ENCODE results near the gene PSG6.
"Not testable (repeated sequence)": the region's sequence is repeated elsewhere in the genome, so short reads cannot be mapped to it uniquely, and the experiment has no call there.

The PSG6 gene

DNA sequence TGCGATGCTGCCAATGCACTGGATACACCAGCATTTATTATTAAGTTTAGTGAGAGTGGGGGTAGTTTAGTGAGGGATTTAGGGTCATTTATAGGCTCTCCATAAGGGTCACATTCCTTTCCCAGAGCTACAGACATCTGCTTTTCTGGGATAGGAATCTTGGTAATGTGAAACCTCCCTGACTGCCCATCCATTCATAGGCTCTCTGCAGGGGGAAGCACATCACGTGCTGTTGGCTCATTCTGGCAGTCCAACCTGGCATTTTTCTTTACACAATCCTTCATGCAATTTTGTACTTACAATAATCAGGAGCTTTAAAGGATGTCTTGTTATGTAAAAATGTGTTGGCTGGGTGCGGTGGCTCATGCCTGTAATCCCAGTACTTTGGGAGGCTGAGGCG lies 17.1 kb downstream of the PSG6 start:
- not testable (repeated sequence) for DNase-seq

DNA sequence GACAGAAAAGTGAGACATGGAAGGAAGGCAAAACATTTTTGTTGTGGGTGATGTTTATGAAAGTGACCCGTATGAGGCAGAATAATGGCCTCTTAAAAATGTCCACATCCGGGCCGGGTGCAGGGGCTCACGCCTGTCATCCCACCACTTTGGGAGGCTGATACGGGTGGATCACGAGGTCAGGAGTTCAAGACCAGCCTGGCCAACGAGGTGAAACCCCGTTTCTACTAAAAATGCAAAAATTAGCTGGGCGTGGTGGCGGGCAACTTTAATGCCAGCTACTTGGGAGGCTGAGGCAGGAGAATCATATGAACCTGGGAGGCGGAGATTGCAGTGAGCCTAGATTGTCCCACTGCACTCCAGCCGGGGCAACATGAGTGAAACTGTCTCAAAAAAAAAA lies 18.0 kb downstream of the PSG6 start:
- not testable (repeated sequence) for DNase-seq

DNA sequence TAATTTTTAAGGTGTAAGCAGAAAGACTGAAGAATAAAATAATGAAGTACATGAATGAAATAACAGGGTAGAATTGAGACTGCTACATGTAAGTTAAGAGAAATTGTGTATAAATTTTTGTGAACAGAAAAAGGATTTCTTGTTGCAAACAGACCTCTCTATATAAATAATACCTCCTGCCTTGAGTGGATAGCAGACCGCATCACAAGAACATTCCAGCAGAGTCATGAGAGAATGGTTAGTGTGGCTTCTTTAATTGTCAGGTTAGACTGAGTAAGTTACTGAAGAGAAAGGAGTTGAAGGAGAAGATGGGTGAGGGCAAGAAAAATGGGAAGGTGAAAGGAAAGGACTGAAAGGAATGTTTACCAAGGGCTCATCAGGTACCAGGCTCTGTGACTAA lies 18.6 kb downstream of the PSG6 start:
- DNase-seq, result not testable (repeated sequence)

DNA sequence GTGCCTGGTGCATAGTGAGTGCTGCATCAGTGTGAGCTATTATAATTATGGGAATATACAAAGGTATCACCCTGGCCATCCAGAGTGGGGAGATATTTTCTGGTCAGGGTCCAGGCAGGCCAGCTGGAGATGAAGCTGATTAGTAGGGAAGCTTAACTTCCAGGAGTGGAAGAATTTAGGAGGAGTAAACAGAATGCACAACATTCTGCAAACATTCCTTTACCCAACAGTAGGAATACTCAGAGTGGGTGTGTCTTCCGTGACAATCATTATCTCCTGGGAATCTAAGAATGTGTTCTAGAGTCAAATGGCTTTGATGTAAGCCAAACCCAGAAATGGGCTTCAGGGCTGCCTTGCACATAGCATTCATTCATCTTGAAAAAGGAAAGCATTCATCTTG lies 19.0 kb downstream of the PSG6 start:
- DNase-seq, result not testable (repeated sequence)

DNA sequence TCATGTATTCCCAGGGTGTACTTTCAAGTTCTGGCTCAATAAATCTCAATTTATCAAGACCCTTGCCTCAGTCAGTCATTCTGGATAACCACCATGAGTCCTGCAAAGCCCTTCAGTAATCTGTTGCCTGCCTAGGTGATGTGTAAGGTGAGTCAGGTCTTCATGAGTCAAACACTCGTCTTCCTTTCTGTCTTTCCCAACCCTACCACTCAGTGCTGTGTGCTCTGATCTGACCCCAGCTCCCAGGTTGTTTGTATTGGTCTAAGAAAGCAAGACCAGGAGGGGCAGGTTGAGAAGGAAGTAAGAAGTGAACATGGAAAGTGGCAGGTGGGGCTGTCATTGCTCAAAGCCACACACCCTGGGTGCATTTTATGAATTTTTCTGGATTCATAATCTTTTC lies 20.0 kb downstream of the PSG6 start:
- not testable (repeated sequence) for DNase-seq

DNA sequence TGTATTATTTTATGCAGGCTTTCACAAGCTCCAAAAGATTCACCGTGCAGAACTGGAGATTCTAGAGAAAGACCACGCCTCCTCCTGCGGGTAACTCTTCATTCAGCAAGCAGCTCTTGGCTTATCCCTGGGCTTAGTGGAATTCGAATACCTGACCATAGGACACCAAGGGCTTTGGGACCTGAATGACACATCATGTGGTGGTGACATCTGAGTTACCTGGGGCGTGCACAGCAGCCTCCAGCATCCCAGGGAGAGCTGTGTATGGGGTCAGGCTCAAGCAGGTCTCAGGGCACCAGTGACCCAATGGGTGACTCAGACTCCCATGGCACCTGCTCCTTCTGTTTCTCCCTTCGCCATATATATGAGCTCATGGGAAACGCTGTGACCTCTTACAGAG lies 27.2 kb downstream of the PSG6 start:
- not testable (repeated sequence) for DNase-seq

DNA sequence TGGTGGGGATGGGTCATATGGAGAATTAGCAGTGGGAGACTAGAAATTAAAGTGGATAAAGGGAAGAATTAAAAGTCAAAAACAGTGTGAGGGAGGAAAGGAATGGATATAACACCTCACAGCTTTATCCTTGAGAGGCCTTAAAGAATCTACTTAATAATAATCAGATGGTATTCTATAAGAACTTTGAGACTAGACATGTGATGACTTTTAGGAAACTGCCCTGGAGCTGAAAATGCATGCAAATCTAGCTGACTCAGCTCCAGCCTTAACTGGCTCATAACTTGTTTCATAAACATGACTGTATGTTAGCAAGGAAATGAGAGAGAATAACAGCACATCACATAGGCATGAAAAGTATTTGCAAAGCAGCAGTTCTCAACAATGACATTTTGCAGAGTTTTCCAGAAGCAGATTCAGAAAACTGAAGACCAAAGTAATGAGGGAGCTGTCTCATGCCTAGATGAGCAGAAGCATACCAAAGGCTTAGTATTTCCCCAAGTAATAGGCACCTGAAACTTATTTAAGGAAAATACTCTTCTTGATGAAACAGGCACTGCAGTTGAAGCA lies 29.7 kb downstream of the PSG6 start:
- DNase-seq, result not testable (repeated sequence)

DNA sequence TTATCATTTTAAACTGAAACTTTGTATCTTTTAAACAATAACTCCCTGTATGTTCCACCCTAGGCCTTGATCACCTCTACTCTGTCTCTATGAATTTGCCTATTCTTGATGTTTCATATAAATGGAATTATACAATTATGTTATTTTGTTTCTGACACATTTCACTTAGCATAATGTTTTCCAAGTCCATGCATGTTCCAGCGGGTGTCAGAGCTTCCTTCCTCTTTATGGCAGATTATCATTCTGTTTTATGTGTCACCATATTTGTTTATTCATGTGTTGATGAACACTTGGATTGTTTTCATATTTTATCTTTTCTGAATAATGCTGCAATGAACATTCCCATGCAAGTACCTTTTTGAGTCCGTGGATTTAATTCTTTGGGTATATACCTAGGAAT lies 35.0 kb downstream of the PSG6 start:
- DNase-seq, result not testable (repeated sequence)

DNA sequence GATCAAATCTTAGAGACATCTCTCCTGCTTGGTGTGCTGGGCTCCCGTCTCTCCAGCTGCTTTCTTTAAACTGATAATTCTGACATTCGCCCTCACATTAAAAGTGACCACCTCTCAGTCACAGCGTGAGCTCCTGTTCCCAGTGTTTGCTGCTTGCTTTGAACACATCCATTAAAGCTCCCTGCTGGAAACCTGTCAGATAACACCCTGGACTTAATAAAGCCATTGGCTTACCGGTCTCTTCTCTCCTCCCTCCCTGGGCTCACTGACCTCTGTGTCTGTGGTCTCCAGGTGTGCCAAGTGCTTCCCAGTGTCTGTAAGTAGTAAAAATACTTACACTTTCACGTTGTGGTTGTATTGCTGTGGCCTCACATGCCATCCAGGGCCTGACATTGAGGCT lies 35.7 kb downstream of the PSG6 start:
- not testable (repeated sequence) for DNase-seq

DNA sequence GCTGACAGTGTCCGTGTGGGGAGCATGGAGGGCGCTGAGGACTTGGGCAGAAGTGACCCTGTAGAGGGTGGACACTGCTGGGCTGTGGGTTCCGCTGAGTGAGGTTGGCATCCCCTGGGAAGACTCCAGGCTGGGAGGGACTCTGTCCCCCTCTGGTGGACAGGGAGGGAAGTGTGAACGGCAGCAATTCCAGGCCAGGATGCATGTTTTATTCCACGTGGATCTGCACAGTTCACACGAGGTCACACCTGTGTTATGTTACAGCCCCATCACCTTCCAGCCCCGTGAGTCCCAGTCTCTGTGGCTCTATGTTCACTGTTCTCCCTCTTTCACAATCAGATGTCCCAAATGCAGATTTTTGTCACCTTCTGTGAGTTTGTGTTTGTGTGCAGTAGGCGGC lies 36.4 kb downstream of the PSG6 start:
- DNase-seq, result not testable (repeated sequence)

DNA sequence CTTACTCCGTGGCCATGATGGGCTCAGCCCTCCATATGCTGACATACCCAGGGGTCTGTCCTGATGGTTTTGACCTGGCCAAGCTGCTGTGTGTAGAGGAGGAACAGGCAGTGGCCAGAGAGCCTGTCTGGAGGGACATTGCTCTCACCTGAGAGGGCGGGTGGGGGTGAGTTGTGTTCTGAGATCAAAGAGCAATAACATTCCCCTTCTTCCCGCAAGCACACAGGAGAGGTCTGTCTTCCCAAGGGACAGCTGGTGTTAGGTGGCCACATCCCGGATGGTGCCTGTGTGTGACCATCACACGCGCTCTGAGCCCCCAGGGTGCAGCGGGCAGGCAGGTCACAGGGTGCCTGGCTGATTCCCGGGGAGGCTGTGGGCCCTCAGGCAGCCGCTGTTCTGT lies 37.1 kb downstream of the PSG6 start:
- not testable (repeated sequence) for DNase-seq

DNA sequence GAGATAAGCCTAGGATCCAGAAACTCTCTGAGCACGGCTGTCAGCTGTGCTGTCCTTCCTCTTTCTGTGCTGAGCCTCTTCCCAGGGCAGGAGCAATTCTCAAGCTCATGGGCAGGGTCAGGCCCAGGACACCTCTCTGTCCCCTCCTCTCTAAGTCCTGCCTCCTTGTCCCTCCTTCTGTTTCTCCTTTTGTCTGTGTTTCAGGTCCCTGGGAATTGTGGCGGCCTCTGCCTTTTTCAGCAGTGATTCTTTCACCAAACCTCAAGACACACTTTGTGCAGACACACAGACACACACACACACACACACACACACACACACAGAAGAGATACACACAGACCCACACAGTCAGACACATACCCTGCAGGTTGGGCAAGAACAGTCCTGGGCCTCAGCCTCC lies 38.1 kb downstream of the PSG6 start, which contains the start of gene PSG1:
PSG1 (minus strand) TSS at position 101 of the 400 bp plus-strand sequence. CDS start 132 bp downstream, outside the sequence.
- DNase-seq, result no peak

DNA sequence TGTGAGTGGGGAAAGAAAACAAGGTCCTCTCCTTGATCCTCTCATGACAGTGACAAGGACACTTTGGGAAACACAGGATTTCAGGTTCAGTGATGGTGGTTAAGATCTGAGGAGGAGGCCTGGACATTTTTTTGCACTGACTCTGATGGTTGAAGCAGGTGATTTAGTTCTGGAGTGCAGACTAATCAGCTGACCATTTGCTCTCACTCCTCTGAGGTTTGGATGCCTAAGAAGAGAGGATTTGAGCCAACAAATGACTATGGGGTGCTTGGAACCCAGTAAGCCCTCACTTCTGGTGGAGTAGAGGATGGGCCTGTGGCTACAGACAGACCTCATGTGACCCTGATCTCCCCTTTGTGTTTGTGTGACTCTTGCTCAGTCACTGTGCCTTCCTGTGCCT lies 41.1 kb downstream of the PSG6 start:
- DNase-seq, result not testable (repeated sequence)

DNA sequence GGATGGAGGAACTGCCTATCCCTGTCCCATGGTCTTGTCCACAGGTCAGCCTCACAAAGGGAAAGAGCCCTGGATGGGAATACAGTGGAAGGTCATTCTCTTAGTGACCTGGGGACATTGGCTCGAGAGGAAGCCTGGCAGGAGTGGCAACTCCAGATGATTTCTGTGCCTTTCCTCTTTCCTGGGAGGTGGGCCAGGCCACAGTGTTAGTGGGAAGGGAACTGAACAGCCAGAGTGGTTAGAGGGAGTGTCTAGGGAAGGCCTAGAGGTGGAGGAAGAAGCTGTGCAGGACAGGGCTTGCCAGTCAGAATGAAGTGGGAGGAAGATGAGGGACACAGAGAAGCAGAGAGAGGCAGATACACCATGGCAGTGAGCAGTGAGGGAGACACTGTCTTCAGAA lies 41.8 kb downstream of the PSG6 start:
- not testable (repeated sequence) for DNase-seq

DNA sequence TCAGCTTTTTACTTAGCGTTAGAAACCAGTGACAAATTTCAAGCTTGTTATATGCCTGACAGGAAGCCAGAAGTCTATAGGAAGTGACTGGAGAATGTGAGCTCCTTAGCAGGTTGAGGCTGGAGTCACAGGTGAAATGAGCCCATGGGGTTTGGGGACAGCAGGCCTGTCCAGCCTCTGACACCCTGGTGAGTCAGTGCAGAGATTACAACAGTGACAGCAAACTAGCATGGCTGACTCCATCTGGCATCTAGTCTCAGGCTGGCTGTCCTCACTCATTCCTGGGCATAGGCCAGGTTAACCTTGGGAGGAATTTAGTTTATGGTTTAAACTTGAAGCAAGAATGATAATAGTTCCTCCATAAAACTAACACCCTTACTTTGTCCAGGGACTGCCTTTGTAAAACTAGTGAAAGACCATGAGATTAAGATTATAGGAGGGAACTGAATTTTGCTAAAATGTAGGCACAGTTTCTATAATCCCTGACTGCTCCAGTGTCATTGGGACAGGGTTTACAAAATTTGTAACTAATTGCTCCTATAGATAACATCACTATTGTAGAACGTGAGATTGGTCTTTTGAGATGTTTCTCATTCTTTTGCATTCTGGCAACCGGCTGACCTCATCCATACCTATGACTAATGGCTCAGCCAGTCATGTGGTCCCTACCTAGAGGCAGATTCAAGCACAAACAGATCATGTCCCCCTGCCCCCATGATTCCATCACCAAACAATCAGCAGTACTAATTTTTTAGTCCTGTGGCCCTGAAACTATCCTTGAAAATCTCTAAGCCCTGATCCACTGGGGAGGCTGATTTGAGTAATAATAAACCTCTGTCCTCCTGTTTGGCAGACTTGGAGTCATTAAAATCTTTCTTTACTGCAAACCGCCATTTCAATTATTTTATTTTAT lies 42.5 kb downstream of the PSG6 start:
- not testable (repeated sequence) for DNase-seq

DNA sequence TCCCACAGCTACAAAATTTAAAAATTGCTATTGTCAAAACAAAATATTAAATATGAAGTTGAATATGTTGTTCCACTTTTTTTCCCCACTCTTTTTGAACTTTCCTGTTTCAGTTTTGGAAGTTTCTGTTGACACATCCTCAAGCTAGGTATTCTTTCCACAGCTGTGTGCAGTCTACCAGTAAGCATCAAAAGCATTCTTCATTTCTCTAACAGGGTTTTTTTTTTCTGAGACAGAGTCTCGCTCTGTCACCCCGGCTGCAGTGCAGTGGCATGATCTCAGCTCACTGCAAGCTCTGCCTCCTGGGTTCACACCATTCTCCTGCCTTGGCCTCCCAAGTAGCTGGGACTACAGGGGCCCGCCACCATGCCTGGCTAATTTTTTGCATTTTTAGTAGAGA lies 43.6 kb downstream of the PSG6 start:
- DNase-seq, result not testable (repeated sequence)

DNA sequence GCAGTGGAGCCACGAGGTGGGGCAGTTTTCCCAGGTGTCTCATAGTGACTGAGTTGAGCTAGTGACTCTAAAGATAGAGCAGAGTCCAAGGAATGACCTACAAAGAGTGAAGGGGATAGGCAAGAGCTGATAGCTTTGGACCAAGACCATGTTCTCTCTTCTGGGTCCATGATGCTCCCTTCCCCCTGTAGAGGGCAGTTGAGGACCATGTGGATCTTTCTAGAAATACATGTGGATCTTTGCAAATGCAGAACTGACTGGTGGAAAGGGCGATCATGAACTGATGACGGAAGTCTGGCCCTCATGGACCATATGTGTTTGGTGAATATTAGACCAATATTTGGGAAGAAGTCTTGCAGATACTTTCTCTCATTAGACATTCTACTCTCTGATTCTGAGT lies 45.1 kb downstream of the PSG6 start:
- no peak for DNase-seq

DNA sequence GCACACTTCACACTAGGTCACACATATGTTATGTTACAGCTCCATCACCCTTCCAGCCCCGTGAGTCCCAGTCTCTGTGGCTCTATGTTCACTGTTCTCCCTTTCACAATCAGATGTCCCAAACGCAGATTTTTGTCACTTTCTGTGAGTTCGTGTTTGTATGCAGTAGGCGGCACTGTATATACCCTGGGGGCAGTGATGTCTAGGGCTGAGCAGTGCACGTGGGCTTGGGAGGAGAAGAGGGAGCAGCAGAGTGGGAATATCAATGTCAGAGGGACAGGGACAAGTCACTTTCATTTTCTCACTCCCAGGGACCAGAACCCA lies 60.2 kb downstream of the PSG6 start:
- no peak for DNase-seq

DNA sequence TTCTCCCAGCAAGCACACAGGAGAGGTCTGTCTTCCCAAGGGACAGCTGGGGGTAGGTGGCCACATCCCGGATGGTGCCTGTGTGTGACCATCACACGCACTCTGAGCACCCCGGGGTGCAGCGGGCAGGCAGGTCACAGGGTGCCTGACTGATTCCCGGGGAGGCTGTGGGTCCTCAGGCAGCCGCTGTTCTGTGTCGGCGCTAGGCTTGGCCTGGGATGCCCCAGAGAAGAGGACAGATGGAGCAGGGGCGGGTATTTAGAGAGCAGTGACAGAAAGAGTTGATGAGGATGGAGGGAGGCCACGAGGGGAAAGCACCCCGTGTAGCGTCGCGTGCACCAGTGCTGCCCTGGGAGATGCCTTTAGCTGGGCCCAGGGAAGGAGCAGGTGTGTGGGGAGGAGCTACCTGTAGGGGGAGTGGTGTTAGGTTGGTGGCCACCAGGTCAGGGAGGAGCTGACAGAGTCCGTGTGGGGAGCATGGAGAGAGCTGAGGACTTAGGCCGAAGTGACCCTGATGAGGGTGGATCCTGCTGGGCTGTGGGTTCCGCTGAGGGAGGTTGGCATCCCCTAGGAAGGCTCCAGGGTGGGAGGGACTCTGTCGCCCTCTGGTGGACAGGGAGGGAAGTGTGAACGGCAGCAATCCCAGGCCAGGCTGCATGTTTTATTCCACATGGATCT lies 60.7 kb downstream of the PSG6 start:
- DNase-seq, result not testable (repeated sequence)

DNA sequence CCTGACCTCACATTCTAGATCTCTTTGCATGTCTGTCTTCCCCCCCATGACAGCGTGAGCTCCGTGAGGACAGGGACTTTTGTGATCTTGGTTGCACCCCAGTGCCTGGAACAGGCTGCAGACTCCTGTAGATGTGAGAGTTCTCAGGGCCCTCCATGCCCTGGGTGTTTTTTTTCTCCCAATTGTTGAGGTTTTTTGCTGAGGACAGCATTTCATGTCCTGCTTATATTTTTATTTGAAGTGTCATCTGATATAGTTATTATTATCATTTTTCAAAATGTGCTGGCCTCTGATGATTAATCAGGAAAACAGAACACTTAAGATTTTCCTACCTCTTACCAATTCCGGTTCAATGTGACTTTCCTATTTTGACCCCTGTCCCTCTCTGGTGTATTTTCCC lies 62.9 kb downstream of the PSG6 start:
- DNase-seq, result not testable (repeated sequence)

DNA sequence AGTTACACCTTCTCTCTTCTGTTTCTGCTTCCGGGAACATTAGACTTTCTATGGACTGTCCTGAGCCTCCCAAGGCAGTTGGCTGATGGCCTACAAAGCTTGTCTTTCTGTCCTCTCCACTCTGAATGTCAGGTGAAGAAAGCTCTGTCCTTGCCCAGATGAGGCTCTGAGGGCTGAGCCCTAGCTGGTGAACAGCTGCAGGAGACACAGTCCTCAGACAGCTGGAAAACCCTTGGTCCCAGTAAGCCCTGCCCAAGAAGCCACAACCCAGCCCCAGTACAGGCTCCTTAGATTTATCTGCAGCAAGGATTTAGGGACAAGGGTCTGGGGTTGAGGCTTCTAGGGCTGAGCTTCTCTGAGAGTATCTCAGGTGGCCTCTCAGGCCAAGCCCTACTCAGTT lies 64.5 kb downstream of the PSG6 start:
- not testable (repeated sequence) for DNase-seq

DNA sequence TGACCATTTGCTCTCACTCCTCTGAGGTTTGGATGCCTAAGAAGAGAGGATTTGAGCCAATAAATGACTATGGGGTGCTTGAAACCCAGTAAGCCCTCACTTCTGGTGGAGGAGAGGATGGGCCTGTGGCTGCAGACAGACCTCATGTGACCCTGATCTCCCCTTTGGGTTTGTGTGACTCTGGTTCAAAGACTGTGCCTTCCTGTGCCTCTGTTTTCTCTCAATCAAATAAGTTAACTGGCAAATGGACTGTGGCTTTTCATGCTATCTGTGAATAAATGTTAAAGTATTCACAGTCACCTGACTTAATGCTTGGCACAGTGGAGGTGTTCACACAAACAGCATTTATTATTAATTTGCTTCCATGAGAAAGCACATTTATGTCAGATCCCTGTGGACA lies 64.9 kb downstream of the PSG6 start:
- DNase-seq, result not testable (repeated sequence)

Data from stimulated activated CD4-positive, alpha-beta T cell treated with anti-CD3 and anti-CD28 coated beads, Interleukin-4, amount 100 ng/mL, for 4 hours (primary cell).